ENCODE data around the gene CLSTN2.

CLSTN2 gene

GRCh38 chr3:140602781-140603180, 667.8 kb downstream of the CLSTN2 start:
- in situ Hi-C loops (cut with MboI; ENCODE audit: low pct_unique_long_range_greater_than_20kb, low sequenced_read_pairs), result no loop called here
- no peak for DNase-seq

GRCh38 chr3:140603766-140604165, 668.8 kb downstream of the CLSTN2 start:
- in situ Hi-C loops (cut with MboI; ENCODE audit: low pct_unique_long_range_greater_than_20kb, low sequenced_read_pairs), result no loop called here
- no peak for DNase-seq

- DNase-seq, result no peak
- in situ Hi-C loops (cut with MboI; ENCODE audit: low pct_unique_long_range_greater_than_20kb, low sequenced_read_pairs), result no loop called here
These were observed 675.6 kb downstream of the CLSTN2 start for GRCh38 chr3:140610544-140610943.

- in situ Hi-C loops (cut with MboI; ENCODE audit: low pct_unique_long_range_greater_than_20kb, low sequenced_read_pairs), result no loop called here
- DNase-seq, result no peak
These were observed 679.0 kb downstream of the CLSTN2 start for GRCh38 chr3:140614001-140614400.

- in situ Hi-C loops (cut with MboI; ENCODE audit: low pct_unique_long_range_greater_than_20kb, low sequenced_read_pairs), result no loop called here
- DNase-seq, result no peak
These were observed 682.1 kb downstream of the CLSTN2 start for GRCh38 chr3:140617135-140617534.

GRCh38 chr3:140626856-140627255, 691.9 kb downstream of the CLSTN2 start:
- in situ Hi-C loops (cut with MboI; ENCODE audit: low pct_unique_long_range_greater_than_20kb, low sequenced_read_pairs), result no loop called here
- no peak for DNase-seq
